Measurements from ENCODE around the gene TDRD9. TPM values are rescaled to one million over a fixed set of nuclear protein-coding genes. Genes with fewer than 3 reads are reported as not detected.

TDRD9 gene
- total and polyA plus RNA-seq, 4 donors: 1.1 to 2.7 (median 2.0) TPM

DNA sequence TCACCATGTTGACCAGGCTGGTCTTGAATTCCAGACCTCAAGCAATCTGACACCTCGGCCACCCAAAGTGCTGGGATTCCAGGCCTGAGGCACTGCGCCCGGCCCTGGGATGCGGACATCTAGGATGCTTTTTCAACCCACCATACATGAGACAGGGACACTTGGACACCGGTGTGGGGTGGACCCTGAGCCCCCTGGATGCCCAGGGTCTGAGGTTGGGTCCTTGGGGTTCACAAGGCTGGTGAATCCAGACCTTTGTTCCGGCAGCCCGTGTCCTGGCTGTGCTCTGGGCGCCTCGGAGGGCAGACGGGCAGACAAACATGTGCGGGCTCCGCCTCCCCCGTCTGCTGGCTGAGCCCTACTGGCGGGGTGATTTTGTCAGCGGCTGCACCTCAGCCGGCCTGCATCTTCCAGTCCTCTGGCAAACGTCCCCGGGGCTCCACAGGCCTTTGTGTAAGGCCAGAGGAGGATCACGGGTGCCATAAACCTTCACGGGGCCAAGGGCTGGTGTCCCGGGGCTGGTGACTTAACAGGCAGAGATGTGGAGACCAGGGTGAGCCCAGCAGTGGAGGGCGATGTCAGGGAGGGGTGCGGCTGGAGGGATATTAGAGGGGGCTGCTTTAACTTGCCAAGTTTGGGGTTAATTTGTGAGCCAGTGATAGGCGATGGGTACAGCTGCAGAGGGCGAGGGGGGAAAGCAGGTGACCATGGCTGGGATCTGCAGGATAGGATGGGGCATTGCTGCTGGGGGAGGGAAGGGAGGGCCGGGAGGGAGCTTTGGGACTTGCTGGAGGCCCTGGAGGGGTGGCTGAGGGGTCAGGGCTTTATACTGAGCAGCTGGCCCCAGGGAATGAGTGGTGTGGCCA is 163.0 kb downstream of the TDRD9 start:
- no peak overlapping the region for H3K4me3 ChIP-seq (ENCODE audit: low read length in 2 of 2)
- no peaks in the 10 kb centered on the region for H3K27me3 ChIP-seq (ENCODE audit: control insufficient read depth in 1 of 2, insufficient read depth in 2 of 2, low read length in 1 of 2)
- 45 to 52% methylated on average over 26 of the region's 26 CpGs for WGBS, 2 donors
- DNase-seq (peak; percentile 46 to 57), ATAC-seq (ENCODE audit: low FRiP score) (no peak)
- intact Hi-C loops (cut with DNase I): no loop called here
- H3K27ac ChIP-seq (ENCODE audit: low read depth in 1 of 2, low read length in 2 of 2): no peak overlapping the region
- H3K4me1 ChIP-seq (ENCODE audit: control insufficient read depth in 1 of 2, insufficient read depth in 2 of 2, low read length in 2 of 2): no peaks in the 10 kb centered on the region
- no peaks in the 10 kb centered on the region for H3K36me3 ChIP-seq (ENCODE audit: control insufficient read depth in 1 of 2, insufficient read depth in 2 of 2, low read length in 1 of 2)
- H3K9me3 ChIP-seq (ENCODE audit: control insufficient read depth, low read length): no peaks in the 10 kb centered on the region

DNA sequence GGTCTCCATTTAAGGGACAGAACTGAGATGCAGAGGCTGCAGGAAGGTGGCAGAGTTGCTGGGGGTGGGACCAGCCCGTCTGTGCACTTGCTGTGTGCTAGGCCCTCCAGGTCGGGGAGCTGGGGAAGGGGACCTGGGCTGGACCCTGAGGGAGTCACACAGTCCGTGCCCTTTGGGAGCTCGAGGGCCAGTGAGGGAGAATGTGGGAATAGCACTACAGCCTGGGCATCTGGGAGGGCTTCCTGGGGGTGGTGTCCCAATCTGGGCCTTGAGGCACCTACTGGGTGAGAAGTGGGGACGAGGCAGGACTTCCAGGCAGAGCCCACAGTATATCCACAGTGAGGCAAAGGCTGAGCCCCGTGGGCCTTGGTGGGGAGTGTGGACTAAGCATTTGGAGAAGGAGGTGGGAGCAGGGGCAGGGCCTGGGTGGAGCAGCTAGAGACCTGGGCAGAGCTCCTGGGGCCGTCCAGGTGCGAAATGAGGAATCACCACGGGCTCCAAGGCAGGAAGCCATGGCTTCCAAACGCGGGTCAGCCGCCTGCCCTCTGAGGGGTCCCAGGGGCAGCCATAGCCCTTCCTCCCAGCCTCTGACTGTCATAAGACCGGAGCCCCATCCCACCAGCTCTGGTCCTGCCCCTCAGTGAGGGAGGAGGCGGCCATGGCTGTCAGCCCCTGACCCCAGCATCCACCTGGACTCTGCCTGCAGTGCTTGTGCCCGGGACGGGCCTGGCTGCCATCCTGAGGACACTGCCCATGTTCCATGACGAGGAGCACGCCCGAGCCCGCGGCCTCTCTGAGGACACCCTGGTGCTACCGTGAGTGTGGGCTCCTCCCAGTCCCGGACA is 163.9 kb downstream of the TDRD9 start:
- ATAC-seq (ENCODE audit: low FRiP score): no peak
- no peak overlapping the region for H3K4me3 ChIP-seq (ENCODE audit: low read length in 2 of 2)
- no peaks in the 10 kb centered on the region for H3K4me1 ChIP-seq (ENCODE audit: control insufficient read depth in 1 of 2, insufficient read depth in 2 of 2, low read length in 2 of 2)
- no peaks in the 10 kb centered on the region for H3K27me3 ChIP-seq (ENCODE audit: control insufficient read depth in 1 of 2, insufficient read depth in 2 of 2, low read length in 1 of 2)
- intact Hi-C loops (cut with DNase I): no loop called here
- WGBS, 2 donors: 91 to 93% methylated on average over 22 to 23 of the region's 23 CpGs
- H3K36me3 ChIP-seq (ENCODE audit: control insufficient read depth in 1 of 2, insufficient read depth in 2 of 2, low read length in 1 of 2): no peaks in the 10 kb centered on the region
- no peak overlapping the region for H3K27ac ChIP-seq (ENCODE audit: low read depth in 1 of 2, low read length in 2 of 2)
- DNase-seq: peak; percentile 46 to 71
- H3K9me3 ChIP-seq (ENCODE audit: control insufficient read depth, low read length): no peaks in the 10 kb centered on the region

DNA sequence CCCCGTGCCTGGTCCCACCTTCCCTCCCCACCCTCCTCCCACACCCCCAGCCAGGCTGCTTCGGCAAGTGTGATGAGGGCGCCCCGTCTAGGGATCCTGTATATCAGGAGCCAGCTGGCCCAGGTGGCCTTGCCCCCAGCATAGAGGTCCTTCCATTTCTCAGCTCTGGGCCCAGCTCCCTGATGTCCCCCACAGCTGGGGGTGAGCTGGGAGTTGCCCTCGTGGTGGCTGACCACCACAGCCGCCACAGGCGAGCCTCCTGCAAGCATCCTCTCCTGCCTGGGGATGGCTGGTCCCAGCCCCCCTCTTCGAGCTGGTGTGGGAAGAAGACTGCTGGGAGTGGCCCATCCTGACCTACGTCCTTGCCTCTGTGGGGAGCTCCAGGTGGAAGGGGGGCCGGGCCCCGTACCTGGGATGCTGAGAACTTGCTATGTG is 164.7 kb downstream of the TDRD9 start:
- ATAC-seq (ENCODE audit: low FRiP score) (no peak), DNase-seq (peak; percentile 38 to 62)
- intact Hi-C loops (cut with DNase I): no loop called here
- 82 to 85% methylated on average over 11 of the region's 11 CpGs for WGBS, 2 donors
- no peaks in the 10 kb centered on the region for H3K36me3 ChIP-seq (ENCODE audit: control insufficient read depth in 1 of 2, insufficient read depth in 2 of 2, low read length in 1 of 2)
- no peak overlapping the region for H3K4me3 ChIP-seq (ENCODE audit: low read length in 2 of 2)
- no peak overlapping the region for H3K27ac ChIP-seq (ENCODE audit: low read depth in 1 of 2, low read length in 2 of 2)
- no peaks in the 10 kb centered on the region for H3K4me1 ChIP-seq (ENCODE audit: control insufficient read depth in 1 of 2, insufficient read depth in 2 of 2, low read length in 2 of 2)
- H3K9me3 ChIP-seq (ENCODE audit: control insufficient read depth, low read length): no peaks in the 10 kb centered on the region
- no peaks in the 10 kb centered on the region for H3K27me3 ChIP-seq (ENCODE audit: control insufficient read depth in 1 of 2, insufficient read depth in 2 of 2, low read length in 1 of 2)

GRCh38 chr14:104093366-104094055 is 165.3 kb downstream of the TDRD9 start:
- no peaks in the 10 kb centered on the region for H3K9me3 ChIP-seq (ENCODE audit: control insufficient read depth, low read length)
- no peaks in the 10 kb centered on the region for H3K4me1 ChIP-seq (ENCODE audit: control insufficient read depth in 1 of 2, insufficient read depth in 2 of 2, low read length in 2 of 2)
- ATAC-seq (ENCODE audit: low FRiP score) (no peak), DNase-seq (peak; percentile 35 to 62)
- H3K27ac ChIP-seq (ENCODE audit: low read depth in 1 of 2, low read length in 2 of 2): no peak overlapping the region
- H3K27me3 ChIP-seq (ENCODE audit: control insufficient read depth in 1 of 2, insufficient read depth in 2 of 2, low read length in 1 of 2): no peaks in the 10 kb centered on the region
- intact Hi-C loops (cut with DNase I): no loop called here
- H3K36me3 ChIP-seq (ENCODE audit: control insufficient read depth in 1 of 2, insufficient read depth in 2 of 2, low read length in 1 of 2): no peaks in the 10 kb centered on the region
- no peak overlapping the region for H3K4me3 ChIP-seq (ENCODE audit: low read length in 2 of 2)
- 70 to 72% methylated on average over 18 of the region's 18 CpGs for WGBS, 2 donors

DNA sequence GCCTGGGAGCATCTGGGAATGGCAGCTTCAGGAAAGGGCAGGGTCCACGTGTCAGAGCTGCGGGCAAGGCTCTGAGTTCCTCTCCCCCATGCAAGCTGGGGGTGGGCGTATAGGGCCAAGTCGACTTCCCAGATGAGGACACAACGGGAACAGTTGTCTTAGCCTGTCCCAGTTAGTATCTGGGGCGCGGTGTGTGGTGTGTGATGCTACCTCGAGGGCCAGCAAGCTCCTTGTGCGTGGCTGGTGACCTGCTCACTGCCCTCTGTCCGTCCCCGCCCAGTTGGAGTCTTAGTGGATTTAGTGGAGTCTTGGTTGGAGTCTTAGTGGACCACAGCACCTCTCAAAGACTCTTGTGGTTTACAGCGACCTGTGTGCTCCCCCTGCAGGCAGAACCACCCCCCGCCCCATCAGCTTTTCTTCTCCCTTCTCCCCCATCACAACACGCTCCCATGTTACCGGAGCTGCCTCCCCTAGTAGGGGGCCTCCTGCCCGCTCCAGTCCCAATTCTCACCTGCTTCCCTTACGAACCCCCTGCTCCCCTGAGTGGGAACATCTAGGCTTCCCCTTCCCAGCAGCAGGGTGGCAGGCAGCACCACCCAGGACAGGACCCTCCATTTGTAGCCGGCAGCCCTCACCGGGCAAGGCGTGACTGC is 165.9 kb downstream of the TDRD9 start:
- ATAC-seq (ENCODE audit: low FRiP score) (no peak), DNase-seq (peak in 1 of 2 donors; percentile 34)
- Histone ChIP-seq H3K4me1 (ENCODE audit: control insufficient read depth in 1 of 2, insufficient read depth in 2 of 2, low read length in 2 of 2) (no peaks in the 10 kb centered on the region), H3K9me3 (ENCODE audit: control insufficient read depth, low read length) (no peaks in the 10 kb centered on the region), H3K36me3 (ENCODE audit: control insufficient read depth in 1 of 2, insufficient read depth in 2 of 2, low read length in 1 of 2) (no peaks in the 10 kb centered on the region), H3K4me3 (ENCODE audit: low read length in 2 of 2) (no peak overlapping the region), H3K27ac (ENCODE audit: low read depth in 1 of 2, low read length in 2 of 2) (no peak overlapping the region), H3K27me3 (ENCODE audit: control insufficient read depth in 1 of 2, insufficient read depth in 2 of 2, low read length in 1 of 2) (no peaks in the 10 kb centered on the region)
- intact Hi-C loops (cut with DNase I): no loop called here
- 65 to 68% methylated on average over 19 to 20 of the region's 20 CpGs for WGBS, 2 donors

- H3K36me3 ChIP-seq (ENCODE audit: control insufficient read depth in 1 of 2, insufficient read depth in 2 of 2, low read length in 1 of 2): no peaks in the 10 kb centered on the region
- WGBS, 2 donors: 51 to 52% methylated on average over 34 to 35 of the region's 35 CpGs
- DNase-seq (peak; percentile 54 to 88), ATAC-seq (ENCODE audit: low FRiP score) (peak; percentile 42)
- no peaks in the 10 kb centered on the region for H3K27me3 ChIP-seq (ENCODE audit: control insufficient read depth in 1 of 2, insufficient read depth in 2 of 2, low read length in 1 of 2)
- H3K27ac ChIP-seq (ENCODE audit: low read depth in 1 of 2, low read length in 2 of 2): no peak overlapping the region
- H3K9me3 ChIP-seq (ENCODE audit: control insufficient read depth, low read length): no peaks in the 10 kb centered on the region
- intact Hi-C loops (cut with DNase I): no loop called here
- H3K4me1 ChIP-seq (ENCODE audit: control insufficient read depth in 1 of 2, insufficient read depth in 2 of 2, low read length in 2 of 2): no peaks in the 10 kb centered on the region
- no peak overlapping the region for H3K4me3 ChIP-seq (ENCODE audit: low read length in 2 of 2)
Observed at GRCh38 chr14:104094709-104095425, 166.6 kb downstream of the TDRD9 start.

- intact Hi-C loops (cut with DNase I): no loop called here
- H3K27me3 ChIP-seq (ENCODE audit: control insufficient read depth in 1 of 2, insufficient read depth in 2 of 2, low read length in 1 of 2): no peaks in the 10 kb centered on the region
- 91 to 94% methylated on average over 30 to 31 of the region's 31 CpGs for WGBS, 2 donors
Observed at GRCh38 chr14:104095426-104096310, 167.4 kb downstream of the TDRD9 start.

More at GRCh38 chr14:104095426-104096310, 167.4 kb downstream of the TDRD9 start:
- DNase-seq (peak in 1 of 2 donors; percentile 38), ATAC-seq (ENCODE audit: low FRiP score) (no peak)
- H3K27ac ChIP-seq (ENCODE audit: low read depth in 1 of 2, low read length in 2 of 2): no peak overlapping the region
- H3K36me3 ChIP-seq (ENCODE audit: control insufficient read depth in 1 of 2, insufficient read depth in 2 of 2, low read length in 1 of 2): no peaks in the 10 kb centered on the region
- H3K9me3 ChIP-seq (ENCODE audit: control insufficient read depth, low read length): no peaks in the 10 kb centered on the region
- no peaks in the 10 kb centered on the region for H3K4me1 ChIP-seq (ENCODE audit: control insufficient read depth in 1 of 2, insufficient read depth in 2 of 2, low read length in 2 of 2)
- H3K4me3 ChIP-seq (ENCODE audit: low read length in 2 of 2): no peak overlapping the region
